Measurements from ENCODE around the gene CFAP100. TPM values are rescaled to one million over a fixed set of nuclear protein-coding genes. Genes with fewer than 3 reads are reported as not detected.

CFAP100 gene
- total RNA-seq = not detected in 2 replicates

DNA sequence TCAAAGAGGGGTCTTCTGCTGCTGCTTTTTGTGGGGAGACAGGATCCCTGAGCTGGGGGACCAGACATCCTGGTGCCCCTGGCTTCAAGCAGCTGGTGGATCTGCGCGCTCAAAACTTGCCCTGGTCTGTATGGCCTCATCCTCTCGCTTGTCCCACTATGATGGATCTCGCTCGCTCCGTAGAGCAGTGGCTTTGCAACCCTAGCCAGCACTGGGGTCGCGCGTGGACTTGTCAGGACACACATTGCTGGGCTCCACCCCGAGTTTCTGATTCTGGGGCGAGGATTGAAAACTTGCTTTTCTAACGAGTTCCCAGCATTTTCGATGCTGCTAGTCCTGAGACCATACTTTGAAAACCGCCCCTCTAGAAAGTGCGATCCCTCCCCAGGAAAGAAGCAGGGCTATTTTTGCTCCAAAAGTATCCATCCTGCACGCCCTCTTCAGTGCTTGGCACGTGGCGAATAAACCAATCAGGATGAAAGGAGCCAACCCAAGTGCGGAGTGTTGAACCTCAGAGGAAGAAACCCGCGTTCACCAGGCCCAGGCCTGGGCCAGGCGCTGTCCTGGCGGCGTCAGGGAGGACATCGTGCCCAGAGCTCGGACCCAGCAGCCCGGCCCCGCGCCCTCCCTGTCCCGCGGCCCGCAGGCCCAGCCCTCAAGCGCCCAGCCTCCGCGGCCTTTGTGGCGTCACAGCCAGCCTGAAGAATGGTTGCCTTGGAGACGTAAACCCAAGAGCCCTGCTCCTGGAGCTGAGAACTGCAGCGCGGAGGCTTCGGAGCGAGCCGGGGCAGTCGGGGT lies at the start of gene CFAP100:
Gene CFAP100 (plus strand): TSS at position 731 of the 798 bp plus-strand sequence. CDS start 1,092 bp downstream, outside the sequence.

DNA sequence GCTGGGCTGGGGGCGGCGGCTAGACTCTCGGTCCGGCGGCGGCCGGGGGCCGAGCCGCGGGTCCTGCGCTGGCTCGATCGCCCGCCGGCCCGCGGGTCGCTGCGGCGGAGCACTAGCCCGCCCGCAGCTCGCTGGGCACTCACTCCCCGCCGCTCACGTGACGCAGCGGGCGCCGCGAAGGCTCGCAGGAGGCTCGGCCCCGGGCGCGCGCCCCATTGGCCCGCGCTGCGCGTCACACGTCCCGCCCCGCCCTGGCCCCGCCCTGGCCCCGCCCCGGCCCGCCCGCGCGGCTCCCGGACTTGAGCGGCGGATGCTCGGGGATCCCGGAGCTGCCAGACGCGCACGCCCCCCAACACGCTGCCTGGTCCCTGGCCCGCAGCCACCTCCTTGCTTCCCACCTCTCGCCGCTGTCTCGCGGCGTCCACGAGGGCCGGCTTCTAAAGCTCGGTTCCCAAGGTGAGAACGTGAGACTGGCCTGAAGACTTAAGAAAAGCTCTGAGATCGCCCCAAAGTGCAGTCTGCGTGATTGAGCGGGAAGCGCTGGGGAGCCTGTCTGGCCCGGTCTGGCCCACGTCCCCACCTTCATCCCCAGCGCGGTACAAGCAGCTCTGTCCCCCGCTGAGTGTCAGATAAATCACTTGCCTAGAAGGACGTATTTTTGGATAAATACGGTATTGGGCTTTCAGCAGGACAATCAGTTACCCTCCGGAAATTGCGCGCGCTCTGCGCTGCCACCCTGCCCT lies 37.2 kb upstream of the CFAP100 start, which contains the start of gene KLF15:
Gene KLF15 (minus strand): TSS at position 114 of the 743 bp plus-strand sequence. CDS start 4,486 bp downstream, outside the sequence.

GRCh38 chr3:126475413-126476114 lies 80.9 kb downstream of the CFAP100 start, which contains the start of gene ZXDC:
Gene ZXDC (minus strand): TSS chr3:126475891. CDS start chr3:126475865, 26 bp downstream.

Other genes with a start within 250 kb of the CFAP100 start
- 0.07 and 0.96 TPM in 2 replicates for gene ALDH1L1, start 214.3 kb upstream of the CFAP100 start, total RNA-seq
- 1.1 and 1.3 TPM in 2 replicates for gene KLF15, start 37.5 kb upstream of the CFAP100 start, total RNA-seq
- gene ZXDC, start 81.0 kb downstream of the CFAP100 start, total RNA-seq = 26.0 and 36.4 TPM in 2 replicates
- not detected in 2 replicates for gene UROC1, start 122.9 kb downstream of the CFAP100 start, total RNA-seq
- not detected in 2 replicates for gene CHST13, start 129.2 kb downstream of the CFAP100 start, total RNA-seq
- gene C3orf22, start 164.0 kb downstream of the CFAP100 start, total RNA-seq = not detected in 2 replicates

Data from smooth muscle cell of the pulmonary artery (primary cell).